GM12875 (cell line): ENCODE results near the gene CORO1C.
"Not testable (repeated sequence)": the region's sequence is repeated elsewhere in the genome, so short reads cannot be mapped to it uniquely, and the experiment has no call there.

Experiments used
- H3K4me3 ChIP-seq: one replicate; pipeline ENCODE4 v1.5.1; 2011; ENCODE audit warnings: low read depth, low read length, control low read depth
- CTCF ChIP-seq: IDR thresholded peaks from 2 replicates; pipeline ENCODE4 v1.5.1; 2011; ENCODE audit warnings: low read depth, mild to moderate bottlenecking, control low read depth, inconsistent platforms, low read length, moderate library complexity, borderline replicate concordance; ENCODE audit not compliant: insufficient read depth

The CORO1C gene

GRCh38 chr12:108752387-108752786 lies 21.1 kb upstream of the CORO1C start:
- TF ChIP-seq CTCF: no peak
- no peak overlapping the region for H3K4me3 ChIP-seq

- H3K4me3 ChIP-seq: no peak overlapping the region
- no peak for TF ChIP-seq CTCF
These were observed 20.5 kb upstream of the CORO1C start for GRCh38 chr12:108751821-108752220.

- H3K4me3 ChIP-seq: not testable (repeated sequence)
These were observed 19.7 kb upstream of the CORO1C start for GRCh38 chr12:108751003-108751402.

GRCh38 chr12:108750526-108750925 lies 19.2 kb upstream of the CORO1C start:
- no peak overlapping the region for H3K4me3 ChIP-seq
- TF ChIP-seq CTCF: no peak

GRCh38 chr12:108747563-108747962 lies 16.2 kb upstream of the CORO1C start:
- no peak for TF ChIP-seq CTCF
- H3K4me3 ChIP-seq: no peak overlapping the region

GRCh38 chr12:108745641-108746040 lies 14.3 kb upstream of the CORO1C start:
- H3K4me3 ChIP-seq: no peak overlapping the region
- TF ChIP-seq CTCF: no peak

- no peak overlapping the region for H3K4me3 ChIP-seq
- no peak for TF ChIP-seq CTCF
These were observed 12.9 kb upstream of the CORO1C start for GRCh38 chr12:108744021-108744897.
